Thoracic aorta endothelial cell (primary cell): ENCODE data around the gene YBX2. TPM values are rescaled to one million over a fixed set of nuclear protein-coding genes. Genes with fewer than 3 reads are reported as not detected.

Experiments
- small RNA-seq: library from RNA; depleted of rRNA; stranded (forward); fragments of <200 nt; gene quantifications from one replicate; pipeline ENCODE3, GENCODE V24; 2012
- total RNA-seq: library from RNA; depleted of rRNA; stranded (reverse); fragments of >200 nt; gene quantifications from 2 replicates; pipeline ENCODE4 v1.2.3, GENCODE V29; 2012

The YBX2 gene
- total RNA-seq, 1 donor: 0.14 TPM

Small RNA genes lying within 50 kb of the gene (small RNA-seq; reads per million reads assigned to genes)
- gene AC026954.2 (not detected), gene RF00019 (not detected)

Other genes starting within 250 kb of the YBX2 start
- gene CLEC10A, start 214.4 kb downstream of the YBX2 start, total RNA-seq: not detected in 2 replicates
- not detected in 2 replicates for gene ASGR2, start 179.8 kb downstream of the YBX2 start, total RNA-seq
- gene ASGR1, start 115.3 kb downstream of the YBX2 start, total RNA-seq: 5.8 and 9.7 TPM in 2 replicates
- 13.2 and 14.8 TPM in 2 replicates for gene DLG4, start 74.8 kb downstream of the YBX2 start, total RNA-seq
- 164 and 181 TPM in 2 replicates for gene ACADVL, start 74.7 kb downstream of the YBX2 start, total RNA-seq
- gene DVL2, start 60.1 kb downstream of the YBX2 start, total RNA-seq: 39.8 and 51.8 TPM in 2 replicates
- 38.1 and 38.3 TPM in 2 replicates for gene PHF23, start 55.2 kb downstream of the YBX2 start, total RNA-seq
- 206 and 343 TPM in 2 replicates for gene GABARAP, start 52.2 kb downstream of the YBX2 start, total RNA-seq
- 33.8 and 45.2 TPM in 2 replicates for gene CTDNEP1, start 42.9 kb downstream of the YBX2 start, total RNA-seq
- 32.0 and 36.4 TPM in 2 replicates for gene ELP5, start 42.4 kb downstream of the YBX2 start, total RNA-seq
- gene CLDN7, start 32.2 kb downstream of the YBX2 start, total RNA-seq: 19.0 and 22.7 TPM in 2 replicates
- gene SLC2A4, start 12.9 kb downstream of the YBX2 start, total RNA-seq: under 0.01 and 0.14 TPM in 2 replicates
- 863 and 945 TPM in 2 replicates for gene EIF5A, start 13.0 kb upstream of the YBX2 start, total RNA-seq
- gene GPS2, start 20.7 kb upstream of the YBX2 start, total RNA-seq: 44.3 and 44.5 TPM in 2 replicates
- 17.3 and 23.5 TPM in 2 replicates for gene NEURL4, start 34.7 kb upstream of the YBX2 start, total RNA-seq
- gene ACAP1, start 41.9 kb upstream of the YBX2 start, total RNA-seq: not detected in 2 replicates
- gene KCTD11, start 57.5 kb upstream of the YBX2 start, total RNA-seq: 2.1 and 2.6 TPM in 2 replicates
- gene TMEM95, start 60.5 kb upstream of the YBX2 start, total RNA-seq: not detected in 2 replicates
- 0.27 and 0.29 TPM in 2 replicates for gene TNK1, start 86.5 kb upstream of the YBX2 start, total RNA-seq
- gene PLSCR3, start 99.9 kb upstream of the YBX2 start, total RNA-seq: 19.5 and 22.2 TPM in 2 replicates
- 49.5 and 65.8 TPM in 2 replicates for gene TMEM256, start 109.5 kb upstream of the YBX2 start, total RNA-seq
- gene NLGN2, start 113.2 kb upstream of the YBX2 start, total RNA-seq: 4.5 and 7.3 TPM in 2 replicates
- not detected in 2 replicates for gene SPEM1, start 125.7 kb upstream of the YBX2 start, total RNA-seq
- gene SPEM2, start 131.0 kb upstream of the YBX2 start, total RNA-seq: not detected in 2 replicates
- not detected in 2 replicates for gene SPEM3, start 134.2 kb upstream of the YBX2 start, total RNA-seq
- 4.7 and 5.5 TPM in 2 replicates for gene TMEM102, start 140.8 kb upstream of the YBX2 start, total RNA-seq
- gene FGF11, start 144.9 kb upstream of the YBX2 start, total RNA-seq: 0.22 and 0.27 TPM in 2 replicates
- gene CHRNB1, start 150.4 kb upstream of the YBX2 start, total RNA-seq: 4.4 and 4.8 TPM in 2 replicates
- 17.6 and 23.3 TPM in 2 replicates for gene ZBTB4, start 185.0 kb upstream of the YBX2 start, total RNA-seq
- not detected in 2 replicates for gene SLC35G6, start 186.8 kb upstream of the YBX2 start, total RNA-seq
- 110 and 117 TPM in 2 replicates for gene POLR2A, start 189.7 kb upstream of the YBX2 start, total RNA-seq